Erythroblast (primary cell): ENCODE measurements around the gene FSHR.

Experiments
- GATA1 ChIP-seq: IDR thresholded peaks from 2 replicates; pipeline ENCODE4 v1.6.1; 2011; ENCODE audit warnings: low read depth, mild to moderate bottlenecking, control low read depth, low read length, moderate library complexity
- POLR2A ChIP-seq: IDR thresholded peaks from 2 replicates; pipeline ENCODE4 v1.6.1; 2011; ENCODE audit warnings: mild to moderate bottlenecking, low read length

DNA sequence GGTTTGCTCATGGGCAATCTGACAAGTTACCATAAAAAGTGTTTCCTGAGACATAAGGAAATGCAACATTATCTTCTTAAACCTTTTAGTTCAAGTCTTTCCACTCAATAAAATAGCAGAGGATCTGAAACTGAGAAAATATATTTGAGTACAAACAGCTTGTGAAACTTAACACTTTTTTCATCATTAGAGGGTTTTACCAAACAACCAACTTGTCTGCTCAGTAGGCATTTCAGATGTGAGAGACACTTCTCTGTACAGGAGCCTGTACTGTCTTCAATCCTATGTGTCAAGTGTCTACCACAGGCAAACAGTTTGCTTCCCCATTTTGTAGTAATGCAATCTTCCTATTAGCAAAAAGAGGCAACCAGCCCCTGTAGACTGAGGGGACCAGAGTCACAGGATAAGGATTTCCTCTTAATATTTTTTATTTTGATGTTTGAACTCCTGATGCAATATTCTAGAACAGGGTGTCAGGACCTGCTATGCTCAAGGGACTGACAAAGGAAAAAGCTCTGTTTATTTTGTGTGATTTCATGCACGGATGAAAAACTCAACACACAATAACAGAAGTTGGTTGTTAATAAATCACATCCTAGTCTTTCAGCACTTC lies 239.7 kb downstream of the FSHR start:
- TF ChIP-seq POLR2A: no peak
- TF ChIP-seq GATA1: no peak
